Upper lobe of left lung (tissue), 4 donors: ENCODE measurements around the gene ETS1.

Experiments used
- POLR2A ChIP-seq, 4 donors: fragments of 450-650 bp; IDR thresholded peaks; one replicate each; pipeline ENCODE4 v1.5.1; 2016 to 2017; ENCODE audit warnings: antibody characterized with exemption in 4 of 4, mild to moderate bottlenecking in 2 of 4
- POLR2AphosphoS5 ChIP-seq, 2 donors: sonication (generic); formaldehyde crosslinking; IDR thresholded peaks; one replicate each; pipeline ENCODE4 v1.5.1; 2017; ENCODE audit warnings: antibody characterized with exemption in 2 of 2
- TF ChIP-seq, protein P1 (sequence below), 6 experiments: fragments of 450-650 bp in 4 of 6; fragments of 200-600 bp in 2 of 6; sonication (generic) in 2 of 6; IDR thresholded peaks; one replicate each; pipeline ENCODE4 v1.5.1; 2016 to 2019; ENCODE audit warnings: antibody characterized with exemption in 6 of 6

DNA sequence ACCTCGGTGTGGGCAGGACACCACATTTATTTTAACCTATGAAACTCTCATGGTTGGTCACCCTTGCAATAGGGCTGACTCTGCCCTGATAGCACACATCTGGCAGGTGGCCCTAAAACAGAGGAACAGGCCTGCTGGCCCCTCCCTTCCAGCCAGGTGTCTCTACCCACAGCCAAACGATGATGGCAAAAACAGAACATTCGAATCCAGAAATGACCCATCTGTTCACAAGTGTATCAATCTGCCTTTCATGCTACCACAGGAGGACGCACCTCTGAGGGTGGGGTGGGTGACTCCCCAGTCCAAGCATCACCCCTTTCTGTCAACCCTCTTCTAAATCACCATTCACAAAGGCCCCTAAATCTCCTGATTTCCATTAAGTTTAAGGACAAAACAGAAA, 118.1 kb downstream of the ETS1 start:
- TF ChIP-seq, protein P1, sequence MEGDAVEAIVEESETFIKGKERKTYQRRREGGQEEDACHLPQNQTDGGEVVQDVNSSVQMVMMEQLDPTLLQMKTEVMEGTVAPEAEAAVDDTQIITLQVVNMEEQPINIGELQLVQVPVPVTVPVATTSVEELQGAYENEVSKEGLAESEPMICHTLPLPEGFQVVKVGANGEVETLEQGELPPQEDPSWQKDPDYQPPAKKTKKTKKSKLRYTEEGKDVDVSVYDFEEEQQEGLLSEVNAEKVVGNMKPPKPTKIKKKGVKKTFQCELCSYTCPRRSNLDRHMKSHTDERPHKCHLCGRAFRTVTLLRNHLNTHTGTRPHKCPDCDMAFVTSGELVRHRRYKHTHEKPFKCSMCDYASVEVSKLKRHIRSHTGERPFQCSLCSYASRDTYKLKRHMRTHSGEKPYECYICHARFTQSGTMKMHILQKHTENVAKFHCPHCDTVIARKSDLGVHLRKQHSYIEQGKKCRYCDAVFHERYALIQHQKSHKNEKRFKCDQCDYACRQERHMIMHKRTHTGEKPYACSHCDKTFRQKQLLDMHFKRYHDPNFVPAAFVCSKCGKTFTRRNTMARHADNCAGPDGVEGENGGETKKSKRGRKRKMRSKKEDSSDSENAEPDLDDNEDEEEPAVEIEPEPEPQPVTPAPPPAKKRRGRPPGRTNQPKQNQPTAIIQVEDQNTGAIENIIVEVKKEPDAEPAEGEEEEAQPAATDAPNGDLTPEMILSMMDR (IDR thresholded peaks at IDR 0.05): no peak
- TF ChIP-seq POLR2AphosphoS5 (IDR thresholded peaks at IDR 0.05) (no peak), POLR2A (IDR thresholded peaks at IDR 0.05) (no peak)
